Measurements from ENCODE around the gene ATXN7L2.

Gene ATXN7L2

GRCh38 chr1:109493805-109494539 is 10.3 kb downstream of the ATXN7L2 start, which contains the start of gene CYB561D1 (continued):
- no peak for TF ChIP-seq SALL2 (tag by site-specific recombination; IDR thresholded peaks at IDR 0.05; ENCODE audit: borderline replicate concordance)
- peak; percentile 37; the same call in 1 of the 2 replicates for TF ChIP-seq ZNF518A (tag by site-specific recombination; conservative IDR thresholded peaks at IDR 0.05; ENCODE audit: low read depth)
- peak; percentile 61 for TF ChIP-seq REST (tag by site-specific recombination; IDR thresholded peaks at IDR 0.05)
- peak; percentile 87 for TF ChIP-seq ZNF660 (tag by site-specific recombination; IDR thresholded peaks at IDR 0.05)
- TF ChIP-seq ZBTB10 (tag by site-specific recombination; IDR thresholded peaks at IDR 0.05) = peak; percentile 72
- no peak for TF ChIP-seq ZNF24 (tag by site-specific recombination; IDR thresholded peaks at IDR 0.05)
- peak; percentile 93 for TF ChIP-seq ZEB2 (tag by site-specific recombination; IDR thresholded peaks at IDR 0.05)
- TF ChIP-seq ZNF561 (tag by site-specific recombination; IDR thresholded peaks at IDR 0.05; ENCODE audit: borderline replicate concordance) = peak; percentile 91; the same call in 1 of the 2 replicates
- 0 out of 2 replicates have a peak, but pooled peaks have one; percentile 11 for TF ChIP-seq ZNF558 (tag by site-specific recombination; IDR thresholded peaks at IDR 0.05)
- TF ChIP-seq SP7 (tag by site-specific recombination; IDR thresholded peaks at IDR 0.05) = peak; percentile 80
- TF ChIP-seq ZNF398 (tag by site-specific recombination; IDR thresholded peaks at IDR 0.05) = peak; percentile 52; the same call in 1 of the 2 replicates
- peak; percentile 65; the same call in 1 of the 2 replicates for TF ChIP-seq KLF1 (tag by site-specific recombination; IDR thresholded peaks at IDR 0.05)
- TF ChIP-seq ZBTB26 (tag by site-specific recombination; optimal IDR thresholded peaks at IDR 0.05) = peak; percentile 92
- TF ChIP-seq ZNF114 (tag by site-specific recombination; IDR thresholded peaks at IDR 0.05) = no peak
- TF ChIP-seq GLIS1 (tag by site-specific recombination; IDR thresholded peaks at IDR 0.05) = peak; percentile 66
- TF ChIP-seq ZNF501 (tag by site-specific recombination; IDR thresholded peaks at IDR 0.05) = peak; percentile 83
- no peak for TF ChIP-seq ZNF362 (tag by site-specific recombination; IDR thresholded peaks at IDR 0.05)
- TF ChIP-seq ZBTB1 (tag by site-specific recombination; IDR thresholded peaks at IDR 0.05) = 0 out of 2 replicates have a peak, but pooled peaks have one; percentile 46
- TF ChIP-seq ZNF521 (tag by site-specific recombination; IDR thresholded peaks at IDR 0.05) = no peak
- peak; percentile 36 for TF ChIP-seq YY1 (tag by site-specific recombination; IDR thresholded peaks at IDR 0.05)
- peak; percentile 68; the same call in 1 of the 2 replicates for TF ChIP-seq ZNF324 (tag by site-specific recombination; IDR thresholded peaks at IDR 0.05)
